ENCODE data around the gene PPAN. TPM values are rescaled to one million over a fixed set of nuclear protein-coding genes. Genes with fewer than 3 reads are reported as not detected.

Gene PPAN
- total and polyA plus RNA-seq, 9 donors: 6.2 to 58.3 (median 37.8) TPM

DNA sequence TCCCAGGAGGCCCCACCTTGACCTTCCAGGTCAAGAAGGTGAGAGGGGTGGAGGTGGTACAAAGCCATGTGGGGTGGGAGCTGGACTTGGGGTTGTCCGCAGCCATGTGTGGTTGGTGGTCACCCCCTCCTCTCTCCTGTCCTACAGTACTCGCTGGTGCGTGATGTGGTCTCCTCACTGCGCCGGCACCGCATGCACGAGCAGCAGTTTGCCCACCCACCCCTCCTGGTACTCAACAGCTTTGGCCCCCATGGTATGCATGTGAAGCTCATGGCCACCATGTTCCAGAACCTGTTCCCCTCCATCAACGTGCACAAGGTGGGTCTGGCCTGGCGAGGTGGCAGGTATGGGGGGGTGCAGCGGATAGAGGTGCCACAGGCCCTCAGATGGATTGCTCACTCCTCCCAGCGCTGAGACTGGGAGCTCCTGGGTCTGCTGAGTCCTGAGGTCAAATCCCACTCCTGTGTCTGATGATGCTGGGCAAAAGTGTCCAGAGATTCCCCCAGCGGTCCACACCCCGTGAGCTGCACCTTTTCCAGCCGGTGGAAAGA lies 1.7 kb downstream of the PPAN start:
- TF ChIP-seq, protein P1, sequence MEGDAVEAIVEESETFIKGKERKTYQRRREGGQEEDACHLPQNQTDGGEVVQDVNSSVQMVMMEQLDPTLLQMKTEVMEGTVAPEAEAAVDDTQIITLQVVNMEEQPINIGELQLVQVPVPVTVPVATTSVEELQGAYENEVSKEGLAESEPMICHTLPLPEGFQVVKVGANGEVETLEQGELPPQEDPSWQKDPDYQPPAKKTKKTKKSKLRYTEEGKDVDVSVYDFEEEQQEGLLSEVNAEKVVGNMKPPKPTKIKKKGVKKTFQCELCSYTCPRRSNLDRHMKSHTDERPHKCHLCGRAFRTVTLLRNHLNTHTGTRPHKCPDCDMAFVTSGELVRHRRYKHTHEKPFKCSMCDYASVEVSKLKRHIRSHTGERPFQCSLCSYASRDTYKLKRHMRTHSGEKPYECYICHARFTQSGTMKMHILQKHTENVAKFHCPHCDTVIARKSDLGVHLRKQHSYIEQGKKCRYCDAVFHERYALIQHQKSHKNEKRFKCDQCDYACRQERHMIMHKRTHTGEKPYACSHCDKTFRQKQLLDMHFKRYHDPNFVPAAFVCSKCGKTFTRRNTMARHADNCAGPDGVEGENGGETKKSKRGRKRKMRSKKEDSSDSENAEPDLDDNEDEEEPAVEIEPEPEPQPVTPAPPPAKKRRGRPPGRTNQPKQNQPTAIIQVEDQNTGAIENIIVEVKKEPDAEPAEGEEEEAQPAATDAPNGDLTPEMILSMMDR (IDR thresholded peaks at IDR 0.05): no peak
- TF ChIP-seq POLR2A (IDR thresholded peaks at IDR 0.05) (no peak), EP300 (IDR thresholded peaks at IDR 0.05) (no peak)
- H3K27ac ChIP-seq: no peak overlapping the region
- intact Hi-C loops (cut with DNase I): loop anchor here in 1 of 4 donors (10.0 kb wide), 1 partner anchor 137 kb away; no protein-coding TSS in a partner anchor
- WGBS, 3 donors: 90 to 92% (median 91%) methylated on average over 12 to 14 of the region's 14 CpGs
- H3K4me3 ChIP-seq: no peak overlapping the region
- H3K27me3 ChIP-seq: no peaks in the 10 kb centered on the region
- H3K9me3 ChIP-seq: no peaks in the 10 kb centered on the region
- no peak for DNase-seq
- peaks cover 2% of the 10 kb centered on the region for H3K4me1 ChIP-seq (ENCODE audit: insufficient read depth)
- H3K36me3 ChIP-seq: no peaks in the 10 kb centered on the region

DNA sequence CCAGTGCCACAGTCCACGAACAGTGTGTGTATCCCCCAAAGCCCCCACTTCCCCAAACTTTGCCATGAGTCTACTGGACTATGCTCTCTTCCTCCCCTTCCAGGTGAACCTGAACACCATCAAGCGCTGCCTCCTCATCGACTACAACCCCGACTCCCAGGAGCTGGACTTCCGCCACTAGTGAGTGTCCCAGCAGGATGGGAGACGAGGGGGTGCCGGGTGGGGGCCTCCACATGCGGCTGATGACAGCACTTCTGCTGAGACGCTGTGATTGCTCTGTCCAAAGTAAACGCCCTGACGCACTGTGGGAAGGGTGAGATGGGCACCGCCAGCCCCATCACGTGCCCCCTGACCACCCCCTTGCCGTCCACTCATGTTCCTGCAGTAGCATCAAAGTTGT lies 3.4 kb downstream of the PPAN start:
- Histone ChIP-seq H3K4me1 (ENCODE audit: insufficient read depth) (peaks cover 2% of the 10 kb centered on the region), H3K4me3 (no peak overlapping the region), H3K27ac (no peak overlapping the region), H3K36me3 (no peaks in the 10 kb centered on the region), H3K27me3 (no peaks in the 10 kb centered on the region), H3K9me3 (no peaks in the 10 kb centered on the region)
- WGBS, 3 donors: 85 to 89% (median 88%) methylated on average over 14 of the region's 14 CpGs
- TF ChIP-seq, protein P1 (IDR thresholded peaks at IDR 0.05): no peak
- TF ChIP-seq POLR2A (IDR thresholded peaks at IDR 0.05): no peak
- no peak for DNase-seq
- intact Hi-C loops (cut with DNase I): loop anchor here in 1 of 4 donors (10.0 kb wide), 1 partner anchor 135 kb away; no protein-coding TSS in a partner anchor

DNA sequence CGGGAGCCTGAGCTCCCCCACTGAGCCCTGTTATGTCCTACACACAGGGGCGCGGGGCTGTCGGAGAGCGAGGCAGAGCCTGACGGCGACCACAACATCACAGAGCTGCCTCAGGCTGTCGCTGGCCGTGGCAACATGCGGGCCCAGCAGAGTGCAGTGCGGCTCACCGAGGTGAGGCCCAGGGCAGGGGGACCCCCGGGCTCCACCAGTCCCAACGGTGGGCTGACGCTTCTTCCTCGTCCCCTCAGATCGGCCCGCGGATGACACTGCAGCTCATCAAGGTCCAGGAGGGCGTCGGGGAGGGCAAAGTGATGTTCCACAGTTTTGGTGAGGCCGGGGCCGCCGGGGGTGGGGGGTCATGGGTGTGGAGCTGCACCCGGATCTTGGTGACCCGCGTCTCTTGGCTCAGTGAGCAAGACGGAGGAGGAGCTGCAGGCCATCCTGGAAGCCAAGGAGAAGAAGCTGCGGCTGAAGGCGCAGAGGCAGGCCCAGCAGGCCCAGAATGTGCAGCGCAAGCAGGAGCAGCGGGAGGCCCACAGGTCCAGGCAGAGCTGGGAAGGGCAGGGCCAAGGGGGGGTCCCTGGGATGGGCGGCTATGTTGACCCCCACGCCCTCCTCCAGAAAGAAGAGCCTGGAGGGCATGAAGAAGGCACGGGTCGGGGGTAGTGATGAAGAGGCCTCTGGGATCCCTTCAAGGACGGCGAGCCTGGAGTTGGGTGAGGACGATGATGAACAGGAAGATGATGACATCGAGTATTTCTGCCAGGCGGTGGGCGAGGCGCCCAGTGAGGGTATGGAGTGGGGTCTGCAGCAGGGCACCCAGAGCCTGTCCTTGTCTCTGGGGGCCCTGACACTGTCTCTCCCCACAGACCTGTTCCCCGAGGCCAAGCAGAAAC lies 4.2 kb downstream of the PPAN start:
- H3K27me3 ChIP-seq: no peaks in the 10 kb centered on the region
- WGBS, 3 donors: 85 to 89% (median 88%) methylated on average over 44 of the region's 44 CpGs
- no peak for DNase-seq
- H3K9me3 ChIP-seq: no peaks in the 10 kb centered on the region
- H3K36me3 ChIP-seq: no peaks in the 10 kb centered on the region
- H3K27ac ChIP-seq: no peak overlapping the region
- intact Hi-C loops (cut with DNase I): loop anchor here in 2 of 4 donors (10.0 kb wide), 2 partner anchors 114 to 134 kb away; no protein-coding TSS in a partner anchor
- H3K4me1 ChIP-seq (ENCODE audit: insufficient read depth): peaks cover 2% of the 10 kb centered on the region
- TF ChIP-seq EP300 (IDR thresholded peaks at IDR 0.05) (no peak), POLR2A (IDR thresholded peaks at IDR 0.05) (no peak)
- TF ChIP-seq, protein P1 (IDR thresholded peaks at IDR 0.05): no peak
- H3K4me3 ChIP-seq: no peak overlapping the region

DNA sequence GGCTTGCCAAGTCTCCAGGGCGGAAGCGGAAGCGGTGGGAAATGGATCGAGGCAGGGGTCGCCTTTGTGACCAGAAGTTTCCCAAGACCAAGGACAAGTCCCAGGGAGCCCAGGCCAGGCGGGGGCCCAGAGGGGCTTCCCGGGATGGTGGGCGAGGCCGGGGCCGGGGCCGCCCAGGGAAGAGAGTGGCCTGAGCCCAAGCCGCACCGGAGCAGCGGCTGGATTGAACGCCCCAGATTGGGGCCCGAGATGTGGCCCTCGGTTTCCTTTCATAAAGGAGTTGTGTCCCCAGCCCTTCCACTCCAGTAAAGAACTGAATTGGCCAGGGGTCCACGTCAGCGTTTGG lies 4.8 kb downstream of the PPAN start:
- Histone ChIP-seq H3K4me3 (no peak overlapping the region), H3K27ac (no peak overlapping the region), H3K4me1 (ENCODE audit: insufficient read depth) (peaks cover 2% of the 10 kb centered on the region), H3K9me3 (no peaks in the 10 kb centered on the region), H3K36me3 (no peaks in the 10 kb centered on the region), H3K27me3 (no peaks in the 10 kb centered on the region)
- TF ChIP-seq, protein P1 (IDR thresholded peaks at IDR 0.05): no peak
- TF ChIP-seq EP300 (IDR thresholded peaks at IDR 0.05) (no peak), POLR2A (IDR thresholded peaks at IDR 0.05) (no peak)
- no peak for DNase-seq
- WGBS, 3 donors: 83 to 91% (median 90%) methylated on average over 19 of the region's 19 CpGs
- intact Hi-C loops (cut with DNase I): loop anchor here in 2 of 4 donors (10.0 kb wide), 2 partner anchors 114 to 134 kb away; no protein-coding TSS in a partner anchor

All from ovary (tissue), 9 donors.